NCI-H526 (cell line): Measurements from ENCODE around the gene PPP1R17.

Source experiments
- DNase-seq, 2 experiments: peaks; one replicate each; lab custom pipeline; 2025; lab: John Stamatoyannopoulos, UW

Gene PPP1R17

DNA sequence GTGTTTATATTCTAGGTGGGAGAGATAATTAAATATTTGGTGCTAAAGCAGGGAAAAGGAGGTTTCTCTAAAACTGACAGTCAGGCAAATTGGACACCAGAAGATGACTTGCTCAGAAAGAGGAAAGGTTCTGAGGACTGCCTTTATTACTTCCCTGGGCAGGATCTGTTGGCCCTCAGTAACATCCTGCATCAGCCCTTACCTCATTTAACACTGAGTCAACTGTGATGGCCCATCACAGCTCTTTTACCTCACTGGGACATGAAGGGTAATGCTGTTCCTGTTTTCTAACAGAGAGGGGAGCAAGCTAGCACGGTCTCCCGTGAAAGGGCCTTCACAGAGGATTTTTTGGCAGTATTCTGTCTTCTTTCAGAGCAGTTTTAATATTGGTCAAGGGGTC, 12.0 kb downstream of the PPP1R17 start:
- DNase-seq: no peak

DNA sequence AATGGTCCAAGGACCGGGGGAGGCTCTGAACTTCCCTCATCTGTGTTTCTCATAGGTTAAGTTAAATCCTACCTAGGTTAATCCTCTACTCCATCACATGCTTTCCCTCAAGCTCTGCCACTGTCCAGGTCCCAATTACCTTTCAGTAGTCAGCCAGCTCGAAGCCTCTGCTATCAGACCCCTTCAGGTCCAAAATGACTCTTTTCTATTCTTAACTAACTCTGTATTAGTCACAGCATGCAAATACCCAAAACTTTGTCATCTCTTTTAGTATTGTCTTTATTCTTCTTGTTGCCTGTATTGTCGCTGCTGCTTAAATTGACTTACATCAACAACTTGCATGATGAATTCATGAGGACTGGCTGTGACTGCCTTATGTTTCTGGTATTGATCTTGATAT, 15.3 kb downstream of the PPP1R17 start:
- no peak for DNase-seq

DNA sequence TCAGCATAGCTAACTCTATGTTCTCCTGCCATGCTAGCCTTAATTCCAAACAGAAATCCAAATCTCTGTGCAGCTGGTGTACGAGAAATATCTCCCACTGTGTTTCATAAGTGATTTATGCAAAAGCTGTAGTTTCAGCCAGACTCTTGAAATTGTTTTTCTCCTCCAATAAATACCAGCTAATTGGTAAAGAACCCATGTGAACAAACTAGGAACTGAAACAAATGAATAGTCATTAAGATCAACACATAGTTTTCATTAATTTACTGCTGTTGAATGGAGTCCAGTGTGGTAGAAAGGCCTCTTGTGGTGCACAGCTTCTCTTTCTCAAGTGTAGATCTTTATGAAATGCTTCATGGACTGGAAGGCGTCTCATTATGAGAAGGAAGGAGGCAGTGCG, 18.4 kb downstream of the PPP1R17 start:
- DNase-seq: no peak

DNA sequence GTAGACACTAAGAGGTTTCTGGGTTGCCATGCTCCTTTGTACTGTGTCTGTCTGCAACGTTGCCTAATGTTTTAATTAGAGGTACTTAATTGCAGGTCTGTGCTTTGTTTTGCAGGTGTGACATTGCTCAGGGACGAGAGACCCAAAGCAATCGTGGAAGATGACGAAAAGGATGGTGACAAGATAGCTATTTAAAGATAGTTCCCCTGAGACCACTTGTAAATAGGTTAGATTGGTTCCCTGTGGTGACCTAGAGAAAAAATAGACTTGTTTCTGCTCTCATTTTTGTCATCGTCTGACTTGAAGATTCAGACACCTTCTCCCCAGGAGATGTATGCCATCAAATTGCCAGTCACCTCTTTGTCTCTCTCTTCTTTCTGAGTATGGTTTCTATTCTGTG, 20.1 kb downstream of the PPP1R17 start:
- DNase-seq: no peak

DNA sequence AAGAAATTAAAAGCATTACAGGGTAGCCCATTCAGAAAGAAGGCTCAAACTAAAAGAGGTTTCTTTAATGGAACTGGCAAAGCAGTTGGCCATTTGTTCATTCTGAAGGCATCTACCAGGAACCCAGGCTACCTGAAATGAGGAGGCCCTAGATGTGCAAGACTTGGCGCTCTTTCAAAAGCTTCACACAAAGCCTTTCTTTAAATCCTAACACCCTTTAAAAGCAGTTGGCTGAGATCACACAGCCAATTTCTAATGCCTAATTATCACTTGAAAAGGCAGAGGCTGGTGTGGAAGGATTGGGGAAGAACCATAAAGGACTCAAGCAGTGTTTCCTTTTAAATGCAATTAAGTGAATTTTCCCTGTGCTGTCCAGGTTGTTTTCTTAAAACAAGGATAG, 23.2 kb downstream of the PPP1R17 start:
- no peak for DNase-seq

DNA sequence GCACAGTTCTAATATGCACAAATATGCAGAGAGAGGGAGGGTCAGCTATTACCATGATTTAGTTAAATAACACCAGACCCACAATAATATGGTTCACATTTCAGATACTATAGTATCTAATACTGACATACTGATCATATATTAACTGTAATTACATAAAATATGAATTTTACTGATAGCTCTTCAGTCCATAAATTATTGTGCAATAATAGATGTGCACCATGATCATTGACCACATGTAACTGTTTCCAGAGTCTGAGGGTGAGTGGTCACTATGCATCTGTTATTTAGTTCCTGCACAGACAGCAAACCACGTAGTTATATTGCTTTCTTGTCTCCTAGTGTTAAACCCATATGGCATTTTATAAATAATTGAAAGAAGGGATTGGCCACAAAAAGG, 29.3 kb downstream of the PPP1R17 start:
- no peak for DNase-seq

DNA sequence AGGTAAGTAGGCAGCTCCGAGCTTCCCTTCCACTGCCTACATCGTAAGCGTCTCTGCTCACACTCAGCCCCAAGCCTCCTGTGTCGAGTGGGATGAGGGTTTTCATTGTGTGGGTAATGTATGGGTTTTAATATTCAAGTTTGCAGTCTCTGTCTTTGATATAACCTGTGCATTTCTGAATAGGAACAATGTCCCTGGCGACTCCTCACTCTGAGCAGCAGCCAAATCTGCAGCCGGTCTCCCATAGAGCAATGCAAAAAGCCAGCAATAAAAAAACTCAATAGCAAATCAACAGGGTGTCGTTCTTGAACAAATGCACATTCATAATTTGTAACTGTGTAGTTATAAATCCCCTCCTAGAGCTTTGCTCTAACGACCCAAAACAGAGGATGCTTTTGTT, 33.4 kb downstream of the PPP1R17 start:
- no peak for DNase-seq

DNA sequence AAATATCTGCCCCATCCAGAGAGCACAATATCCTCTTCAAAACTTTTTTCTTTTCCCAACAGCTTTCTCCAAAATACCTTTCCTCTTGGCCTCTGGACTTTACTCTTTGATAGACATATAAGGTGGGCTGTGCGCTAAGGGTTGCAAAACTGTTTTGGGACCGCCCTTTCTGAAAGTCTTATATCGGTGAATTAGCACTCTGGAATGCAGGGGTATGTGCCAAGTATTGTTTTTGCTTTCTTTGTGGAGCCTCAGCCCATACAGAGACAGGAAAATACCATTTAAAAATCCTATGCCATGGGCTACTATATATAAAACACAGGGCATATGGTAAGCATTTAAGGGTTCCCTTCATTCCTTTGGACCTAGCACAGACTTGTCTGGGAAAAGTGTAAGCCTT, 37.7 kb downstream of the PPP1R17 start:
- no peak for DNase-seq

DNA sequence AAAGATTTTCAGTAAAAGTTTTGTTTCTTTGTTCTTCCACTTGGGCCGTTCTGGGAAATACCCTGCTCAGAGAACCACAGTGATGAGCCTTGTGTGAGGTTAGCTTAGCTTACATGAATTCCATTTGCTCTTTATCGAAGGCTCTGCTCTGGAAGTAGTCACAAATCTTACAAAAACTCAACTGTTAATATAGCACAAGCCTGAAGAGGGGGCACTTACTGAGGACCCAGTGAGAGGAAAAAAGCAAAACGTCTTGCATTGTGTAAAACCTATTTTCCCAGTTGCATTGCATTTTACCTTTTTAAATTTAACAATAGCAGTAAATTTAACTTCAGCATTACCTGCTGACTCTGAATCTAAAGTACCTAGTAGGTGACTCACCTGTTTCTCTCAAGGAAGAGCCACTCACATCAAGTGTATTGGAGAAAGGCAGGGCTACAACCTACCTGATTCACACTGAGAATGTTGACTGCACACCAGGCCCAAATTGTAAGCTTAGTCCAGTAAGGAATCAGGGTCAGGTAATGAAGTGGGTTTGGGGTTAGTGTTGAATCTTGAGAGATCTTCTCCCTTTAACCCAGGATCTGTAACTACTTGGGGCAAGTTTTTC, 42.3 kb downstream of the PPP1R17 start:
- DNase-seq: no peak

DNA sequence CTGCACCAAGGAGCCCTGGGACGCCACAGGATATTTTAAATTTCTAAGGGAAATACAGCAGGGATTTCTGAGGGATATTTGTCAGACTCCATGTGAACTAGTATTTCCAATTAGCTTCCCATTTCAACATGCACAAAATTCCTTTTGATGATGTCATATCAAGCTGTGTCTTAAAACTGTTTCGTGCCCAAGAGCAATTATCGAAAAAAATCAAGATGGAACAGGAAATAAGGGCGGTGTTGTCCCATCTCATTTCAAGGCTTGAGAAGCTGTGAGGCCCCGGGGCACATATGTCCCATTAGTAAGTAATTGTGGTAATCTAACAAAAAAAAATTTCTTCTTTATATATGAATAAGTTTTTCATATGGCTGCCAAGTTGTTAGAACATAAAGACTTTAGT, 47.4 kb downstream of the PPP1R17 start:
- no peak for DNase-seq

DNA sequence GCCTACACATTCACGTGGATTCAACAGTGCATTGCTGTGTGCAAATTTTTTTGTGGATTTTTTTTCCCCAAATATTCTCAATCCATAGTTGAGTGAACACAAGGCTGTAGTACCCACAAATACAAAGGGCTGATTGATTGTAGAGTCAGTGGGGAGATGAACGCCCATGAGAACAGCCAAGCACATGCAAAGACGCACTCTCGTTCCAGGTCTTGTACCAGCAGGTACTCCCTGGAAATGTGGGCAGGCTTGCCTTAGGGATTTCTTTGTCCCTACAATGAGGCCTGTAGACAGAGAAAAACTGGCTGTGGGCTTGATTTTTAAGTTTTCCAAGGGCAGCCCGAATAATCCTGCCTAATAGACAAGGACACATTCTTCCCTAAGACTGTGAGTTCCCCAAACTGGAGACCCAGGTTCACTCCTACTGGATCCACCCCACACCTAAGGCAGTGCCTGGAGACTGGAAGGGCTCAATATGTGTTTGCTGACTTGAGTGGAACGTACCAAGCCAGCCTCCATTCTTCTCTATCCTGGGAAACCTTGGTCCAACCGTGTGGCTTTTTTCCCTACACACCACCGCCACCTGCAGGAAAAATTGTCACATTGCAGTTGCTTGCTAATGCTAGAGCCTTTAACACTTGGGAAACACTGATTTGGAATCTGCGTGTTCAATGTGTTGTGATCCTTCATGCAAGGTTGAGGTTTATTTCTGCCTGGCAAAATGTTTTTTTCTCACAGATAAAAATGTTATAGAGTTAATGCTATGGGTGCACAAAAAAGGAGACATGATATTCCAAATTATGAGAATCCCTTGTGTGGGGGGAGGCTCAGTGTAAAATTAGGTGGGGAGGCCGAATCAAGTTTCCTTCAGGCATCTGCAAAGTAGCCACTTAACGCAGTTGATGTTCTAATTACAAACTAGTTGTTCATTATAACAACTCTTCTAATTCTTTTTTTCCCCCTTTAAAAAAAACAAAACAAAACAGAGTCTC, 49.3 kb downstream of the PPP1R17 start:
- DNase-seq: peak; percentile 78 to 84

DNA sequence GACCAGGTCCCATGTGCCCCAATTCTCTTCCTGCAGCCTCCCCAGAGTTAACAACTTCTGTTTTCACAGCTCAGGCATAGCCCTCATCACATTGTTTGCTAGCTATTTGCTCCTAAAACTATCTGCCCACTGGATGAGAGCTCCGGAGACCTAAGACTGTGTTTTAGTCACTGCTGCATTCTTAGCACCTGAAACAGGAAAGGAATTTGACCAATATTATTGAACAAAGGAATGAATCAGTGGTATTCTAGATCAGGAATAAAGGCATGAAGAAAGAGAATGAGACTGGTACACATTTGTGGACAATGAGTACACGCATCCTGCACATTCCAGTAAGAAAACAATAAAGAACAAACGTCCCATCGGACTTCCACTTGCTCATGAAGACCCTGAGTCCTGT, 54.8 kb downstream of the PPP1R17 start:
- no peak for DNase-seq

DNA sequence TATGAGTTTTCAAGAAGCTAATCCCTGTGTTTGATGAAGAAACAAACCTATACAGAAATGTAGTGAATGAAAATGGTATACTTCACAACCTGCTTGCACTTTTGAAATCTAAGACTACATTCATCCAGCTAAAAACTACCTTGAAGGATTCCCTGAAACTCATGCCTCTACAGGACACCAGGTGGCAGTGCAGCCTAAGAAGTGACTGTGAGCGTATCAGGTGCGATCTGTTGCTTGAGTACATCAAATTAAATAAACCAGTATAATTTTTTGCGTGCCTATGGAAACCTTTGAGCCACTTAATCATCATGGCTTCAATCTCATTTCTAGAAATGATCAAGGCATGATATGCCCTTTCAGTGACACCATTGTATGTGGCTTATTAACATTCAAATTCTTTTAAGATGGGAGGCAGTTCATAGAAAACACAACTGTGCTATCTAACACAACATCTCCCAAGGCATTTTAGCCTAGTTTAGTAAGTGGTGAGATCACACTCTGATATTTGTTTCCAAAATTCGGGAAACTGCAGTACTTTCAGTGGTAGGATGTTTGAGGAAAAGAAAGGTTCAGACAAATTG, 57.4 kb downstream of the PPP1R17 start:
- DNase-seq: peak; percentile 54 to 70

DNA sequence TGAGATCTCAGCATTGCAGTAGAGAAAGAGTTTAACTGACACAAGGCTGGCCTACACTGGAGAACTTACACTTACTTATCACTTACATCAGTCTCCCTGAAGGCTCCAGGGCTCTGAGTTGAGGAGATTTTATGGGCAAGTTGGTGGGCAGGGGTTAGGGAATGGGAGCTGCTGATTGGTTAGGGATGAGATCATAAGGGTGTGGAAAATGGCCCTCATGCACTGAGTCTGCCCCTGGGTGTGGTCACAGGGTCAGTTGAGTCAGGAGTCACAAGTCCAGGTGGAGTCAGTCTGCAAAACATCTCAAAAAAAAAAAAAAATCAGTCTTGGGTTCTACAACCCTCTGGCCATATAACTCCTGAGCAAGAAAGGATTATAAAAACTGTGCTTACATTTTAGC, 60.5 kb downstream of the PPP1R17 start:
- DNase-seq: no peak

DNA sequence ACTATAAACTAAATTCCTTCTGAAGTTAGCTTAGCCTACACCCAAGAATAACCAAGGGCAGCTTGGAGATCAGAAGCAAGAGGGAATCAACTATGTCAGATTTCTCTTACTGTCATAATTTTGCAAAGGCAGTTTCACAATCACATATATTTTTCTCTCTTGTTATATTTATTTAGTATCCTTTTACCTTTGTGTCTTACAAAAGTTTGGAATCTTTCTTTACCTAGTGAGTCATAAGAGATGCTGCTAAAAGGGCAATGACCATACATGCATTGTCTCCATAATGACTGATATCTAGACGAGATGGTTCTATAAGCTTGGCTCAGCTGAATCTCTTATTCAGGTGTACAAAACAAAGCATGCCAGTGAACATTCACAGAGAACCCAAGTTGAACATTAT, 61.1 kb downstream of the PPP1R17 start:
- no peak for DNase-seq

DNA sequence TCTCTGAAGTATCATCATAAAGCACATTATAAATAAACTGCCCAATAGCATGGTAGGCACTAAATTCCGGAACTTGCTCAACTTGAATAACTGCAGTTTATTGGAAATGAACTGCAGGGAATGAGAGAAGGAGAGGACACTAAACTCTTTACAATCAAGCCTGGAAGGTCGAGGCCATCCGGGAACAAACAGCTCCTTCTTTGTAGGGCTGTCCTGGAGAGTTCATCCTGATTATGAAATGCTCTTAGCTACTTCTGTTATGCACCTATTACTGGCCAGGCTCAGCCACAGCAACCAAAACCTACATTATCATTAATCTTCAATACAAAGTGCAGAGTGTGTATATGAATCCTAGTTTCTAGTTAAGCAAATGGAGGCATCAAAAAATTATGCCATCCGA, 64.7 kb downstream of the PPP1R17 start:
- no peak for DNase-seq
